LNCAP (cell line): ENCODE results near the gene DEPP1.

ENCODE experiments used
- CTCF ChIP-seq: fragments of 450-650 bp; IDR thresholded peaks from 2 replicates; pipeline ENCODE4 v1.5.1; 2017; ENCODE audit warnings: mild to moderate bottlenecking

Gene DEPP1

GRCh38 chr10:45003432-45004000 is 24.9 kb upstream of the DEPP1 start:
- TF ChIP-seq CTCF = no peak

DNA sequence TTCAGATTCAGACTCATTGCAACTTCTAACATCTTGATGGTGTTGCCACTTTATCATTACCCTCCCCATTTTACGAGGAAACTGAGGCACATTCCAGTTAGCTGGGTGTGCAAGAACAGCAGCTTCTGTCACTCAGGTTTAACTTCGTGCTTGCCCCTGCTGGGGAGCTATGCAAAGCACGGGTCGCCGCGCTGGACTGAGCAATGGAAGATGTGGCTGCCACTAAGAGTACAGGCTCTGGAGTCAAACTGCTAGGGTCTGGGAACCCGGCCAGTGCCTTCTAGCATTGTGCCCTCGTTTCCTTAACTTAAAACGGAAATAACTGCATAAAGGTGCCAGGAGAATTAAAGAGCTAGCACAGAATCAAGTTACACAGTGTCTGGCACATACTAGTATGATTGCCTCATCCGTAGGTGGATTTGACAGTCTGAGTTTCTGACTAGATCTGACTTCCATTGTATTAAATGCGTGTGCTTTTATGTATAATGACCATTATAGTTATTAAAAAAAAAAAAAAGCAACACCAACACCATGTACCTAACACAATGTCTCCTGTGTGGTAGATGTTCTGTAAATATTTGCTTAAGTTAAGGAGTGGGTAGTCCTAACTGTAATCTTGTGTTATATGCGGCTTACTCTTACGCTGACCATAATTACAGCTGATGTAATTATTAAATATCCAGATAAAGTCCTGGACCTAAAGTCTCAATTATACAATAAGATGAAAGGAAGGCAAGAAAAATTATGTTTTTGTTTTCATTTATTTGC is 23.0 kb upstream of the DEPP1 start:
- TF ChIP-seq CTCF = no peak

GRCh38 chr10:45000752-45001380 is 22.3 kb upstream of the DEPP1 start, which contains the start of gene ZNF22:
Gene ZNF22 (plus strand): TSS chr10:45000923. CDS start chr10:45003369, 2,446 bp downstream.
- no peak for TF ChIP-seq CTCF

GRCh38 chr10:45000138-45000751 is 21.6 kb upstream of the DEPP1 start:
- no peak for TF ChIP-seq CTCF

- TF ChIP-seq CTCF = no peak
Measured at GRCh38 chr10:44998146-44998631, 19.6 kb upstream of the DEPP1 start.

GRCh38 chr10:44997105-44997748 is 18.6 kb upstream of the DEPP1 start:
- no peak for TF ChIP-seq CTCF
